ENCODE results near the gene VAV2.

- TF ChIP-seq CTCF (IDR thresholded peaks at IDR 0.05) (no peak), POLR2AphosphoS5 (IDR thresholded peaks at IDR 0.05; ENCODE audit: low read depth, low read length) (no peak), REST (IDR thresholded peaks at IDR 0.05; ENCODE audit: insufficient read depth in 1 of 2, low read depth in 2 of 2, low read length in 1 of 2) (no peak), TCF7L2 (IDR thresholded peaks at IDR 0.05; ENCODE audit: low read depth, low read length) (no peak), SIN3A (IDR thresholded peaks at IDR 0.05; ENCODE audit: borderline replicate concordance, insufficient read depth, low read depth, low read length) (no peak)
Measured at GRCh38 chr9:133732639-133733408, 259.3 kb downstream of the VAV2 start.
